WTC11 (cell line): ENCODE measurements around the gene PLCB3. TPM values are rescaled to one million over a fixed set of nuclear protein-coding genes. Genes with fewer than 3 reads are reported as not detected.

ENCODE experiments used
- ATAC-seq: fragments of 200-7000 bp; cut with Tn5 transposase; 2 replicates; pipeline ENCODE4 v1.10.0; 2021; ENCODE audit warnings: mild to moderate bottlenecking, moderate library complexity
- CTCF ChIA-PET: fragments of 300-600 bp; sonication (Branson Sonifier 250); formaldehyde crosslinking; loops from one replicate; lab custom pipeline; 2021; ENCODE audit warnings: antibody characterized with exemption; lab: Charles Lee
- POLR2A ChIA-PET: fragments of 350-600 bp; sonication (Branson Sonifier 250); formaldehyde crosslinking; loops from one replicate; lab custom pipeline; 2021; ENCODE audit warnings: antibody characterized with exemption; lab: Charles Lee
- DNase-seq: peaks from one replicate; pipeline ENCODE4 v3.0.0; 2021; ENCODE audit warnings: low spot score
- H3K27ac Mint-ChIP-seq: 2 replicates; pipeline ENCODE4 v1.8.0; 2021; ENCODE audit warnings: mixed read lengths
- H3K27me3 Mint-ChIP-seq: 2 replicates; pipeline ENCODE4 v1.8.0; 2021; ENCODE audit warnings: low read depth, mild to moderate bottlenecking, moderate library complexity, mixed read lengths
- H3K36me3 Mint-ChIP-seq: 2 replicates; pipeline ENCODE4 v1.8.0; 2021; ENCODE audit warnings: mixed read lengths
- H3K4me1 Mint-ChIP-seq: 2 replicates; pipeline ENCODE4 v1.8.0; 2022; ENCODE audit warnings: mixed read lengths
- H3K4me3 Mint-ChIP-seq: 2 replicates; pipeline ENCODE4 v1.8.0; 2021; ENCODE audit warnings: mild to moderate bottlenecking, moderate library complexity, mixed read lengths
- H3K9me3 Mint-ChIP-seq: 2 replicates; pipeline ENCODE4 v1.8.0; 2021; ENCODE audit warnings: mixed read lengths
- ATF1 ChIP-seq: sonication (generic); formaldehyde crosslinking; IDR thresholded peaks from 2 replicates; pipeline ENCODE4 v1.8.1; 2023; ENCODE audit warnings: mild to moderate bottlenecking, moderate library complexity, missing genetic modification reagents
- CBFB ChIP-seq: sonication (generic); formaldehyde crosslinking; IDR thresholded peaks from 2 replicates; pipeline ENCODE4 v1.8.1; 2022; ENCODE audit warnings: mild to moderate bottlenecking, low read depth, missing genetic modification reagents
- CDX4 ChIP-seq: fragments of 250-450 bp; sonication (Bioruptor Pico); IDR thresholded peaks from 2 replicates; pipeline ENCODE4 v1.9.0; 2021; ENCODE audit warnings: moderate library complexity, mild to moderate bottlenecking, inconsistent platforms, borderline replicate concordance
- E2F4 ChIP-seq: sonication (generic); formaldehyde crosslinking; IDR thresholded peaks from 2 replicates; pipeline ENCODE4 v1.8.1; 2022; ENCODE audit warnings: low read depth, mild to moderate bottlenecking, moderate library complexity, missing genetic modification reagents, borderline replicate concordance
- ELF4 ChIP-seq: sonication (generic); formaldehyde crosslinking; IDR thresholded peaks from 2 replicates; pipeline ENCODE4 v1.8.1; 2022; ENCODE audit warnings: low read depth, mild to moderate bottlenecking, moderate library complexity, missing genetic modification reagents
- ESRRA ChIP-seq: sonication (generic); formaldehyde crosslinking; IDR thresholded peaks from 2 replicates; pipeline ENCODE4 v1.8.1; 2022; ENCODE audit warnings: mild to moderate bottlenecking, missing genetic modification reagents, borderline replicate concordance
- FOXK1 ChIP-seq: sonication (generic); formaldehyde crosslinking; IDR thresholded peaks from 2 replicates; pipeline ENCODE4 v1.8.0; 2022; ENCODE audit warnings: mild to moderate bottlenecking, moderate library complexity, missing genetic modification reagents
- GABPB1 ChIP-seq: sonication (generic); formaldehyde crosslinking; IDR thresholded peaks from 2 replicates; pipeline ENCODE4 v1.8.1; 2023; ENCODE audit warnings: mild to moderate bottlenecking, missing genetic modification reagents
- KAT7 ChIP-seq: sonication (generic); formaldehyde crosslinking; IDR thresholded peaks from 2 replicates; pipeline ENCODE4 v1.8.1; 2023; ENCODE audit warnings: missing genetic modification reagents, mild to moderate bottlenecking, borderline replicate concordance
- NFYB ChIP-seq: sonication (generic); formaldehyde crosslinking; conservative IDR thresholded peaks from 2 replicates; pipeline ENCODE4 v1.8.0; 2022; ENCODE audit warnings: low read depth, missing genetic modification reagents
- NR1H2 ChIP-seq: sonication (generic); formaldehyde crosslinking; IDR thresholded peaks from 2 replicates; pipeline ENCODE4 v1.9.0; 2021; ENCODE audit warnings: mild to moderate bottlenecking, moderate library complexity, missing genetic modification reagents
- NR2C2 ChIP-seq: sonication (generic); formaldehyde crosslinking; IDR thresholded peaks from 2 replicates; pipeline ENCODE4 v1.8.0; 2022; ENCODE audit warnings: mild to moderate bottlenecking, missing genetic modification reagents
- SMAD3 ChIP-seq: sonication (generic); formaldehyde crosslinking; IDR thresholded peaks from 2 replicates; pipeline ENCODE4 v1.8.0; 2022; ENCODE audit warnings: missing genetic modification reagents, mild to moderate bottlenecking, borderline replicate concordance
- SP1 ChIP-seq: sonication (generic); formaldehyde crosslinking; conservative IDR thresholded peaks from 2 replicates; pipeline ENCODE4 v1.8.1; 2022; ENCODE audit warnings: missing genetic modification reagents
- USF1 ChIP-seq: sonication (generic); formaldehyde crosslinking; IDR thresholded peaks from 2 replicates; pipeline ENCODE4 v1.8.0; 2022; ENCODE audit warnings: mild to moderate bottlenecking, missing genetic modification reagents
- ZBTB21 ChIP-seq: sonication (generic); formaldehyde crosslinking; IDR thresholded peaks from 2 replicates; pipeline ENCODE4 v1.8.1; 2023; ENCODE audit warnings: mild to moderate bottlenecking, missing genetic modification reagents, borderline replicate concordance
- ZMAT4 ChIP-seq: fragments of 250-450 bp; sonication (Bioruptor Pico); IDR thresholded peaks from 2 replicates; pipeline ENCODE4 v1.9.0; 2021; ENCODE audit warnings: mild to moderate bottlenecking
- ZNF416 ChIP-seq: fragments of 250-450 bp; sonication (Bioruptor Pico); IDR thresholded peaks from 2 replicates; pipeline ENCODE4 v1.9.0; 2021; ENCODE audit warnings: mild to moderate bottlenecking, inconsistent platforms
- total RNA-seq: library from RNA; stranded (reverse); gene quantifications from 3 replicates; pipeline ENCODE4 v1.2.3, GENCODE V29; 2021
- TF ChIP-seq, protein P1 (sequence below): sonication (generic); formaldehyde crosslinking; IDR thresholded peaks from 2 replicates; pipeline ENCODE4 v1.8.1; 2022; ENCODE audit warnings: low read depth, missing genetic modification reagents, borderline replicate concordance
- TF ChIP-seq, protein P2 (sequence below): sonication (generic); formaldehyde crosslinking; IDR thresholded peaks from 2 replicates; pipeline ENCODE4 v1.8.1; 2022; ENCODE audit warnings: mild to moderate bottlenecking, moderate library complexity, missing genetic modification reagents
- TF ChIP-seq, protein P3 (sequence below): sonication (generic); formaldehyde crosslinking; IDR thresholded peaks from 2 replicates; pipeline ENCODE4 v1.8.1; 2023; ENCODE audit warnings: mild to moderate bottlenecking, missing genetic modification reagents
- TF ChIP-seq, protein P4 (sequence below): sonication (generic); formaldehyde crosslinking; IDR thresholded peaks from 2 replicates; pipeline ENCODE4 v1.8.1; 2023; ENCODE audit warnings: mild to moderate bottlenecking, missing genetic modification reagents, borderline replicate concordance

Gene PLCB3
- total RNA-seq, 1 experiment from 2014 or later, result 97.4 TPM

DNA sequence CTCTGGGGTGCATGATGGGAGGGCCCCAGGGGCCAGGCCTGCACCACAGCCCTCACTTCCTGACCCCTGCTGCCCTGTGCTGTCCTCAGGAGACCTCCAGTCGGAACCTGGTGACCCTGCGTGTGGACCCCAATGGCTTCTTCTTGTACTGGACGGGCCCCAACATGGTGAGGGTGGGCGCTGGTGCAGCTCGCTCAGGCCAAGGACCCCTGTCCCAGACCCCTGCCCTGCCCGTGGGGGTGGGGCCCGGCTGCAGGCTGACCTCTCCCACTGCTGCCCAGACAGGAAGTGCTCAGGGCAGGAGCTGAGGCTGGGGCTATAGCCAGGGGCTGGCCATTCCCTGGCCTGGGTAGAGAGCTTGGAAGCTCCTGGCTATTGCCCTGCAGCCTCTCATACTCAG lies 3.0 kb downstream of the PLCB3 start:
- Mint-ChIP-seq H3K27ac (no peak overlapping the region), H3K4me1 (peaks cover 25% of the 10 kb centered on the region), H3K36me3 (peaks cover 10% of the 10 kb centered on the region), H3K27me3 (no peaks in the 10 kb centered on the region), H3K9me3 (no peaks in the 10 kb centered on the region), H3K4me3 (no peak overlapping the region; the same call in 1 of the 2 replicates)
- POLR2A ChIA-PET, result no interaction called here
- no peak for DNase-seq
- CTCF ChIA-PET, result interaction anchor here (1.0 to 1.4 kb wide), 3 partner anchors 46 to 51 kb away, joined by 3 to 6 read pairs (median 4); partner anchors contain the start of gene ESRRA
- no peak for TF ChIP-seq USF1 (CRISPR knock-in tag)
- TF ChIP-seq, protein P1, sequence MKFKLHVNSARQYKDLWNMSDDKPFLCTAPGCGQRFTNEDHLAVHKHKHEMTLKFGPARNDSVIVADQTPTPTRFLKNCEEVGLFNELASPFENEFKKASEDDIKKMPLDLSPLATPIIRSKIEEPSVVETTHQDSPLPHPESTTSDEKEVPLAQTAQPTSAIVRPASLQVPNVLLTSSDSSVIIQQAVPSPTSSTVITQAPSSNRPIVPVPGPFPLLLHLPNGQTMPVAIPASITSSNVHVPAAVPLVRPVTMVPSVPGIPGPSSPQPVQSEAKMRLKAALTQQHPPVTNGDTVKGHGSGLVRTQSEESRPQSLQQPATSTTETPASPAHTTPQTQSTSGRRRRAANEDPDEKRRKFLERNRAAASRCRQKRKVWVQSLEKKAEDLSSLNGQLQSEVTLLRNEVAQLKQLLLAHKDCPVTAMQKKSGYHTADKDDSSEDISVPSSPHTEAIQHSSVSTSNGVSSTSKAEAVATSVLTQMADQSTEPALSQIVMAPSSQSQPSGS (CRISPR knock-in tag), result no peak
- no peak for TF ChIP-seq ZNF416 (CRISPR knock-in tag)
- TF ChIP-seq, protein P2, sequence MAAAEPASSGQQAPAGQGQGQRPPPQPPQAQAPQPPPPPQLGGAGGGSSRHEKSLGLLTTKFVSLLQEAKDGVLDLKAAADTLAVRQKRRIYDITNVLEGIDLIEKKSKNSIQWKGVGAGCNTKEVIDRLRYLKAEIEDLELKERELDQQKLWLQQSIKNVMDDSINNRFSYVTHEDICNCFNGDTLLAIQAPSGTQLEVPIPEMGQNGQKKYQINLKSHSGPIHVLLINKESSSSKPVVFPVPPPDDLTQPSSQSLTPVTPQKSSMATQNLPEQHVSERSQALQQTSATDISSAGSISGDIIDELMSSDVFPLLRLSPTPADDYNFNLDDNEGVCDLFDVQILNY, result no peak
- TF ChIP-seq CBFB (CRISPR knock-in tag), result no peak
- TF ChIP-seq NR2C2, result no peak
- no peak for TF ChIP-seq ESRRA (CRISPR knock-in tag)
- no peak for ATAC-seq

DNA sequence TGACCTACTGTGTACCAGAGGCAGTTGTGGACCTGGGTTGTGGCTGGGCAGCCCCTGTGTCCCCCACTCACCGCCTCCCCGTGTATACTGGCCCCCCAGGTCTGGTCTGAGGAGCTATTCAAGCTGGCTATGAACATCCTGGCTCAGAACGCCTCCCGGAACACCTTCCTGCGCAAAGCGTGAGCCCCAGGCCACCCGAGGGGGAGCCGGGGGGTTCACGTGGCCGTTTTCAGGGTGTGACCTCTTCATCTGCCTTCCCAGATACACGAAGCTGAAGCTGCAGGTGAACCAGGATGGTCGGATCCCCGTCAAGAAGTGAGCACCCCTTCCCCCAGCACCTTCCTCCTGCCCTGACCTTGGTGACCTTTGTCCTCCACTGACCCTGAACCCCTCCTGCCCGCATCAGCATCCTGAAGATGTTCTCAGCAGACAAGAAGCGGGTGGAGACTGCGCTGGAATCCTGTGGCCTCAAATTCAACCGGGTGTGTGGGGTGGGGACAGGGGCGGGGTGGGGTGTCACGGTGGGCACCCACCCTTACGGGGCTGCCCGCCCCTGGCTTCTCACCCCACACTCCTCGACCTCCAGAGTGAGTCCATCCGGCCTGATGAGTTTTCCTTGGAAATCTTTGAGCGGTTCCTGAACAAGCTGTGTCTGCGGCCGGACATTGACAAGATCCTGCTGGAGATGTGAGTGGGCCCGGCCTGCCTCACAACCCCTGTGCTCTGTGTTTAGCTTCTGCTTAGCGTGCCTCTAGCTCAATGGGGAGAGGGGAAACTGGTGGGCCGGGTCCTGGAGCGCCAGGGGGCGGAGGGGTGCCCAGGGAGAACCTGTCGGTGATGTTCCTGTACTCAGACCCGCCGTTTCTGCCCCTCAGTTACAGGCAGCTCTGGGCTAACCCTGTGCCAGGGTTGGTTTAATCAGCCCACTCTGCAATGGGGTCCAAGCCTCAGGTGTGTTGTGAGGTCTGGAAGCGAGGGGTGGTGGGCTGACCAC lies 4.1 kb downstream of the PLCB3 start:
- ATAC-seq, result no peak
- H3K27me3 Mint-ChIP-seq, result no peaks in the 10 kb centered on the region
- TF ChIP-seq SP1 (CRISPR knock-in tag) (no peak), CDX4 (CRISPR knock-in tag) (no peak), NR1H2 (no peak), FOXK1 (CRISPR knock-in tag) (no peak), NFYB (no peak), ZBTB21 (CRISPR knock-in tag) (no peak), ELF4 (no peak), ZMAT4 (CRISPR knock-in tag) (no peak), KAT7 (CRISPR knock-in tag) (no peak), SMAD3 (CRISPR knock-in tag) (no peak), GABPB1 (CRISPR knock-in tag) (no peak), ATF1 (CRISPR knock-in tag) (no peak), E2F4 (CRISPR knock-in tag) (no peak)
- TF ChIP-seq, protein P3, sequence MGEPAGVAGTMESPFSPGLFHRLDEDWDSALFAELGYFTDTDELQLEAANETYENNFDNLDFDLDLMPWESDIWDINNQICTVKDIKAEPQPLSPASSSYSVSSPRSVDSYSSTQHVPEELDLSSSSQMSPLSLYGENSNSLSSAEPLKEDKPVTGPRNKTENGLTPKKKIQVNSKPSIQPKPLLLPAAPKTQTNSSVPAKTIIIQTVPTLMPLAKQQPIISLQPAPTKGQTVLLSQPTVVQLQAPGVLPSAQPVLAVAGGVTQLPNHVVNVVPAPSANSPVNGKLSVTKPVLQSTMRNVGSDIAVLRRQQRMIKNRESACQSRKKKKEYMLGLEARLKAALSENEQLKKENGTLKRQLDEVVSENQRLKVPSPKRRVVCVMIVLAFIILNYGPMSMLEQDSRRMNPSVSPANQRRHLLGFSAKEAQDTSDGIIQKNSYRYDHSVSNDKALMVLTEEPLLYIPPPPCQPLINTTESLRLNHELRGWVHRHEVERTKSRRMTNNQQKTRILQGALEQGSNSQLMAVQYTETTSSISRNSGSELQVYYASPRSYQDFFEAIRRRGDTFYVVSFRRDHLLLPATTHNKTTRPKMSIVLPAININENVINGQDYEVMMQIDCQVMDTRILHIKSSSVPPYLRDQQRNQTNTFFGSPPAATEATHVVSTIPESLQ (CRISPR knock-in tag), result no peak
- TF ChIP-seq, protein P4, sequence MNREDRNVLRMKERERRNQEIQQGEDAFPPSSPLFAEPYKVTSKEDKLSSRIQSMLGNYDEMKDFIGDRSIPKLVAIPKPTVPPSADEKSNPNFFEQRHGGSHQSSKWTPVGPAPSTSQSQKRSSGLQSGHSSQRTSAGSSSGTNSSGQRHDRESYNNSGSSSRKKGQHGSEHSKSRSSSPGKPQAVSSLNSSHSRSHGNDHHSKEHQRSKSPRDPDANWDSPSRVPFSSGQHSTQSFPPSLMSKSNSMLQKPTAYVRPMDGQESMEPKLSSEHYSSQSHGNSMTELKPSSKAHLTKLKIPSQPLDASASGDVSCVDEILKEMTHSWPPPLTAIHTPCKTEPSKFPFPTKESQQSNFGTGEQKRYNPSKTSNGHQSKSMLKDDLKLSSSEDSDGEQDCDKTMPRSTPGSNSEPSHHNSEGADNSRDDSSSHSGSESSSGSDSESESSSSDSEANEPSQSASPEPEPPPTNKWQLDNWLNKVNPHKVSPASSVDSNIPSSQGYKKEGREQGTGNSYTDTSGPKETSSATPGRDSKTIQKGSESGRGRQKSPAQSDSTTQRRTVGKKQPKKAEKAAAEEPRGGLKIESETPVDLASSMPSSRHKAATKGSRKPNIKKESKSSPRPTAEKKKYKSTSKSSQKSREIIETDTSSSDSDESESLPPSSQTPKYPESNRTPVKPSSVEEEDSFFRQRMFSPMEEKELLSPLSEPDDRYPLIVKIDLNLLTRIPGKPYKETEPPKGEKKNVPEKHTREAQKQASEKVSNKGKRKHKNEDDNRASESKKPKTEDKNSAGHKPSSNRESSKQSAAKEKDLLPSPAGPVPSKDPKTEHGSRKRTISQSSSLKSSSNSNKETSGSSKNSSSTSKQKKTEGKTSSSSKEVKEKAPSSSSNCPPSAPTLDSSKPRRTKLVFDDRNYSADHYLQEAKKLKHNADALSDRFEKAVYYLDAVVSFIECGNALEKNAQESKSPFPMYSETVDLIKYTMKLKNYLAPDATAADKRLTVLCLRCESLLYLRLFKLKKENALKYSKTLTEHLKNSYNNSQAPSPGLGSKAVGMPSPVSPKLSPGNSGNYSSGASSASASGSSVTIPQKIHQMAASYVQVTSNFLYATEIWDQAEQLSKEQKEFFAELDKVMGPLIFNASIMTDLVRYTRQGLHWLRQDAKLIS (CRISPR knock-in tag), result no peak

More for the DNA sequence above, 4.1 kb downstream of the PLCB3 start:
- Mint-ChIP-seq H3K36me3 (peaks cover 21% of the 10 kb centered on the region), H3K27ac (no peak overlapping the region), H3K4me1 (peaks cover 16% of the 10 kb centered on the region), H3K4me3 (no peak overlapping the region), H3K9me3 (no peaks in the 10 kb centered on the region)
- no peak for DNase-seq
- ChIA-PET POLR2A (interaction anchor here (1.7 kb wide), 1 partner anchor 14 kb away, joined by 5 read pairs; no protein-coding TSS in a partner anchor), CTCF (interaction anchor here (1.4 kb wide), 2 partner anchors 45 to 51 kb away, joined by 3 to 6 read pairs; no protein-coding TSS in a partner anchor)
